Duodenal mucosa (tissue), 2 donors: ENCODE data around the gene ITIH4.

Experiments used
- H3K27ac ChIP-seq: one replicate; pipeline ENCODE4 v1.7.0; 2013; ENCODE audit warnings: low read depth, low read length
- H3K27me3 ChIP-seq, 2 donors: one replicate each; pipeline ENCODE4 v1.7.0; 2013; ENCODE audit warnings: low read length in 2 of 2, control low read depth in 1 of 2; ENCODE audit not compliant: insufficient read depth in 2 of 2, control insufficient read depth in 1 of 2
- H3K36me3 ChIP-seq, 2 donors: one replicate each; pipeline ENCODE4 v1.7.0; 2013; ENCODE audit warnings: low read length in 2 of 2, control low read depth in 1 of 2; ENCODE audit not compliant: insufficient read depth in 2 of 2, control insufficient read depth in 1 of 2
- H3K4me1 ChIP-seq, 2 donors: one replicate each; pipeline ENCODE4 v1.7.0; 2013; ENCODE audit warnings: low read length in 2 of 2, control low read depth in 1 of 2; ENCODE audit not compliant: insufficient read depth in 2 of 2, control insufficient read depth in 1 of 2
- H3K4me3 ChIP-seq, 2 donors: one replicate each; pipeline ENCODE4 v1.7.0; 2013; ENCODE audit warnings: low read length in 2 of 2, low read depth in 1 of 2
- H3K9ac ChIP-seq, 2 donors: one replicate each; pipeline ENCODE4 v1.7.0; 2013; ENCODE audit warnings: low read length in 2 of 2, low read depth in 1 of 2
- H3K9me3 ChIP-seq, 2 donors: one replicate each; pipeline ENCODE4 v1.7.0; 2013; ENCODE audit warnings: low read length in 2 of 2, control low read depth in 1 of 2; ENCODE audit not compliant: control insufficient read depth in 1 of 2

Gene ITIH4

GRCh38 chr3:52793702-52794611 is 36.5 kb downstream of the ITIH4 start:
- Histone ChIP-seq H3K27me3 (no peaks in the 10 kb centered on the region), H3K9me3 (no peaks in the 10 kb centered on the region), H3K4me1 (no peaks in the 10 kb centered on the region), H3K36me3 (no peaks in the 10 kb centered on the region), H3K9ac (no peak overlapping the region), H3K4me3 (no peak overlapping the region), H3K27ac (no peak overlapping the region)

GRCh38 chr3:52792961-52793695 is 37.3 kb downstream of the ITIH4 start:
- no peak overlapping the region for H3K27ac ChIP-seq

GRCh38 chr3:52792413-52792812 is 38.1 kb downstream of the ITIH4 start:
- no peaks in the 10 kb centered on the region for H3K36me3 ChIP-seq
- no peaks in the 10 kb centered on the region for H3K27me3 ChIP-seq
- H3K9me3 ChIP-seq = no peaks in the 10 kb centered on the region
- no peak overlapping the region for H3K9ac ChIP-seq
- H3K27ac ChIP-seq = no peak overlapping the region
- no peak overlapping the region for H3K4me3 ChIP-seq
- no peaks in the 10 kb centered on the region for H3K4me1 ChIP-seq

More at GRCh38 chr3:52792961-52793695, 37.3 kb downstream of the ITIH4 start:
- Histone ChIP-seq H3K9me3 (no peaks in the 10 kb centered on the region), H3K4me3 (no peak overlapping the region), H3K9ac (no peak overlapping the region), H3K4me1 (no peaks in the 10 kb centered on the region), H3K27me3 (no peaks in the 10 kb centered on the region), H3K36me3 (no peaks in the 10 kb centered on the region)

- no peak overlapping the region for H3K9ac ChIP-seq
- no peak overlapping the region for H3K4me3 ChIP-seq
- no peak overlapping the region for H3K27ac ChIP-seq
- no peaks in the 10 kb centered on the region for H3K36me3 ChIP-seq
- no peaks in the 10 kb centered on the region for H3K4me1 ChIP-seq
- H3K9me3 ChIP-seq = no peaks in the 10 kb centered on the region
- H3K27me3 ChIP-seq = no peaks in the 10 kb centered on the region
Measured at GRCh38 chr3:52791928-52792327, 38.5 kb downstream of the ITIH4 start.

GRCh38 chr3:52791366-52791765 is 39.1 kb downstream of the ITIH4 start:
- H3K4me3 ChIP-seq = no peak overlapping the region
- no peaks in the 10 kb centered on the region for H3K9me3 ChIP-seq
- H3K36me3 ChIP-seq = no peaks in the 10 kb centered on the region
- no peak overlapping the region for H3K9ac ChIP-seq
- H3K27ac ChIP-seq = no peak overlapping the region
- no peaks in the 10 kb centered on the region for H3K4me1 ChIP-seq
- no peaks in the 10 kb centered on the region for H3K27me3 ChIP-seq

- Histone ChIP-seq H3K9ac (no peak overlapping the region), H3K27me3 (no peaks in the 10 kb centered on the region)
Measured at GRCh38 chr3:52790741-52791140, 39.7 kb downstream of the ITIH4 start.

GRCh38 chr3:52790337-52790736 is 40.1 kb downstream of the ITIH4 start:
- H3K36me3 ChIP-seq = no peaks in the 10 kb centered on the region
- H3K4me3 ChIP-seq = no peak overlapping the region
- H3K27ac ChIP-seq = no peak overlapping the region
- no peak overlapping the region for H3K9ac ChIP-seq
- no peaks in the 10 kb centered on the region for H3K9me3 ChIP-seq
- H3K27me3 ChIP-seq = no peaks in the 10 kb centered on the region
- no peaks in the 10 kb centered on the region for H3K4me1 ChIP-seq

More at GRCh38 chr3:52790741-52791140, 39.7 kb downstream of the ITIH4 start:
- no peaks in the 10 kb centered on the region for H3K36me3 ChIP-seq
- no peaks in the 10 kb centered on the region for H3K4me1 ChIP-seq
- H3K27ac ChIP-seq = no peak overlapping the region
- H3K4me3 ChIP-seq = no peak overlapping the region
- H3K9me3 ChIP-seq = no peaks in the 10 kb centered on the region

- Histone ChIP-seq H3K27me3 (no peaks in the 10 kb centered on the region), H3K9me3 (no peaks in the 10 kb centered on the region), H3K4me1 (no peaks in the 10 kb centered on the region), H3K4me3 (no peak overlapping the region), H3K9ac (no peak overlapping the region), H3K27ac (no peak overlapping the region), H3K36me3 (no peaks in the 10 kb centered on the region)
Measured at GRCh38 chr3:52789746-52790040, 40.8 kb downstream of the ITIH4 start.

GRCh38 chr3:52788890-52789745 is 41.4 kb downstream of the ITIH4 start:
- Histone ChIP-seq H3K27ac (no peak overlapping the region), H3K36me3 (no peaks in the 10 kb centered on the region), H3K9ac (no peak overlapping the region), H3K27me3 (no peaks in the 10 kb centered on the region), H3K4me3 (no peak overlapping the region), H3K4me1 (no peaks in the 10 kb centered on the region), H3K9me3 (no peaks in the 10 kb centered on the region)
